ENCODE data around the gene C1orf116. TPM values are rescaled to one million over a fixed set of nuclear protein-coding genes. Genes with fewer than 3 reads are reported as not detected.

The C1orf116 gene
- total RNA-seq, 1 donor from 2014 or later: 0.10 TPM

DNA sequence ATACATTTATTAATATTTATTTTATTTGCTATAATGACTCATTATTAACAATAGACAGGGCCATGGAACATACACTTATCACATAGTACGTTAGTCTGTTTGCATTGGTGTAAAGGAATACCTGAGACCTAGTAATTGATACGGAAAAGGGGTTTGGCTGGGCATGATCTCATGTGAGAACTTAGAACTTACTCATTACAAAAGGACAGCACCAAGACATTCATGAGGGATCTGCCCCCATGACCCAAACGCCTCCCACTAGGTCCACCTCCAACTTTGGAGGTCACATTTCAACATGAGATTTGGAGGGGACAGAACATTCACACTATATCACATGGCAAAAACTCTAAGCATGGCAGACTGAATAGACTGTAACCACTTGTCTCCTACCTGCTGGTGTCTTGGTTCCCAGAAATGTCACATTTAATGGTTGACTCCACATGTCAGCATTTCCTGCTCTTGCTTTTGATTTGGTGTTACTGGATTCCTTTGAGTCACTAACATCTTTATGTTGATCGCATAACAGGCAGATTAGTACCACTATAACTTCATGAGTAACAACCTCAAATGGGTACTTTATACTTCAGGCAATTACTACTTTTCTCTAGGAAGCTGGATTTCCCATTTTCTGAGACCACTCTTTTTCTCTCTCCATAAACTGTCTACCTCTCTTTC lies 3.5 kb upstream of the C1orf116 start:
- no peak for DNase-seq (ENCODE audit: low spot score)

DNA sequence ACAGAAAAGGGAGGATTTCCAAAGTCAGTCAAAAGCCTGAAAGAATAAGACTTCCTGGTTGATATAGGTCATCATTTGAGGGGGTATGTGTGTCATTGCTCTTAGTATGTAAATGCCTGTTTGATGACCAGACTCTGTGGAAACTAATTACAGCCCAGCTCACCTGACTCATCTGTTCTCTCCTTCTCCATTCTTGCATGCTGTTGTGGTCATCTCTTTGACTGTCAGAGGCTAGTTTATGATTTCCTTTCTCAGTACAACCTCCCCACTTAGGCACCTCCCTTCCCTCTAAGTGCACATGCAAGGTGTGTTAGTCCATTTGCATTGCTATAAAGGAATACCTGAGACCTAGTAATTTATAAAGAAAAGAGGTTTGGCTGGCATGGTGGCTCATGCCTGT lies 2.4 kb upstream of the C1orf116 start:
- no peak for DNase-seq (ENCODE audit: low spot score)

DNA sequence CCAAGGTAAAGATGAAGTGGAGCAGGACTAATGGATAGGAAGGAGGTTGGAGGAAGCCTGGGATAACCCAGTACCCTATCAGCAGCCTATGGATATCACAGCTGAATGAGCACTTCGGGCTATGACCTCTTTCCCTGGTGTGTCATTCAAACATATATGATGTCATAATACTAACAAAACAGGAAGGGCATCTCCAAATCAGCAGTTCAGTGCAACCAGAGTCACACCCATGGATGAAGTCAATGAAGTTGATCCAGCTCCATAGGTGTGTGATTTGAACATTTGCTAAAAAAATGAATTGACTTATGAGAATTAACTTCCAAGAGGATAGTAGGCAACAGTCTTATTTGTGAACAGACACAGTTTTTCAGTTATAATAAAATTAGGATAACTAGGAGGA lies 1.7 kb upstream of the C1orf116 start:
- no peak for DNase-seq (ENCODE audit: low spot score)

DNA sequence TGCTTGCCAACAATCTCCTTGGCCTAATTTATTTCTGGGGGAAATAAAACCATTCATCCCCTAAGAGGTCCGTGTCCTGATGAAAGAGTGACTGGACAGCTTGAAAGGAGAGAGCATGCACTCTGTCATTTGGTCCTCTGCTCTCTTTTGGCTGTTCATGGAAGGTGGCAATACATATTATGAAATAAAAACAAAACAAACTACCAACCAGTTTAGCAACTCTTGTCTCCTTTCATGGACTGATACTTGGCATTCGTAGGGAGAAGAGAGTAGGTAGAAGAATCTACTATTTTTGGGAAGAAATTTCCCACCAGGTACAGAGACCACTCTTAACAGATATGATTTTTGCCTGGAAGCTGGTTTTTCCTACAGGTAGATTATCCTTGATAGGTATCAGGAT lies 746 bp upstream of the C1orf116 start:
- no peak for DNase-seq (ENCODE audit: low spot score)

DNA sequence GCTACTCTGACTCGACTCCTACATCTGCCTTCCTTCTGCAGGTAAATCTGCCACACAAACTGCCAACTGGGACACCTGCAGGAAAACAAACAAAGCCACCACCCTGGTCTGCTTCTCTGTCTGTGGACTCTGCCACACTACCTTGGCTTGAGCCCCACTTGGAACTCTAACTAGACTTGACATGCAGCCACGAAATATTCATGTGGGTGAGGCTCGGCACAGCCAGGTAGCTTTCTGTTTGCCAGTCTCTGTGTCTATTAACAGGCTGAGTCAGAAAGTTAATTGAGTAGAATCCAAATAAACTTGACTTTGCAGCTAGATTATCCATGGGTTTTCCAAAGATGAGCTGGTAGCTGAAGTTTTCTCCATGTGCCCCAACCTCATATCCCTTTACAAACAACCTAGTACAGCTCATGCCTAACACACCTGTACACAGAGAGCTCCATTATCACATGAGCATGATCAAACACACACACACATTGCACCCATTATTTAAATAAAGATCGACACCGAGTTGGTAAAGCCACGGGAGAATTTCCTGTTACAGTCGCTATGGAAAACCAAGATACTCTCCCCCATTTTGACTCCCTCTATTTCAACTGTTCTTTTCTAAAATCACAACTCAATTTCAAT lies 808 bp downstream of the C1orf116 start:
- DNase-seq (ENCODE audit: low spot score): no peak

DNA sequence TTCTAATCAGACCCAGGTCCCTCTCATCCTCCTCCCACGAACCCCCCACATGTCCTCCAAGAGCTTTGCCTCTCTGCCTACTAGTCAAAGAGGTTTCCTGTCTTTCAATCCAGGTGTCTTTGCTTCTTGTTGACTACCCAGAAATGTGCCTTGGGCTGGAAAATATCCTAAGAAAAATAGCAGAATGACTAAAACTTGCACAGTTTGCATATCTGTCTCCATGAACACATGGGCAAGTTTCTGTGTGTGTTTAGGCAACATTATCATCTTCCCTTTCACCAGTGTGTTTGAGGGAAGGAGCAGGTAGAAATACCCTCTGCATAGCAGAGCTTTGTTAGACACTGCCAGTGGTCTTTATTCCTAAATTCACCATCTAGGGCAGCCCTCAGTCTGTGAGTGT lies 1.5 kb downstream of the C1orf116 start:
- DNase-seq (ENCODE audit: low spot score): no peak

DNA sequence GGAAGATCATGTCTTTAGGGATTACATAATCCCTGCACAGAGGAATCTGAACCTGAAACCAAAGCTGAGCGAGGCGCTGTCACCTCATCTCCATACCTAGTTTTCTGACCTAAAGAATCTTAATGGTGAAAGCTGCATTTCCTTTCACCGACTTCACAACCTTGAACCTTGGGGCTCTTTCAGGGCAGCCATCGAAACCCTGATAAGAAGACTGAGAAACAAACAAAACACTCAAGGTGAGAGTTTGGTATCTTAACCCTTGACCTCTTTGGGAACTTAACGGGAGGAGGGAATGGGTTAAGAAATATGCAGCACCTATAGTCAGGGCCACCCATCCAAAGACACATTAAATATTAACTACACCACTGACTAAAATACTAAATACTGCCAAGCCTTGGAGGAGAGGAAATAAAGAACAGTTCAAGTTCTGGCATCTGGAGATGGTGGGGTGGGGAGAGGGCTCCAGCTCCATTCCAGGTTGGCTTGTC lies 2.0 kb downstream of the C1orf116 start:
- no peak for DNase-seq (ENCODE audit: low spot score)

DNA sequence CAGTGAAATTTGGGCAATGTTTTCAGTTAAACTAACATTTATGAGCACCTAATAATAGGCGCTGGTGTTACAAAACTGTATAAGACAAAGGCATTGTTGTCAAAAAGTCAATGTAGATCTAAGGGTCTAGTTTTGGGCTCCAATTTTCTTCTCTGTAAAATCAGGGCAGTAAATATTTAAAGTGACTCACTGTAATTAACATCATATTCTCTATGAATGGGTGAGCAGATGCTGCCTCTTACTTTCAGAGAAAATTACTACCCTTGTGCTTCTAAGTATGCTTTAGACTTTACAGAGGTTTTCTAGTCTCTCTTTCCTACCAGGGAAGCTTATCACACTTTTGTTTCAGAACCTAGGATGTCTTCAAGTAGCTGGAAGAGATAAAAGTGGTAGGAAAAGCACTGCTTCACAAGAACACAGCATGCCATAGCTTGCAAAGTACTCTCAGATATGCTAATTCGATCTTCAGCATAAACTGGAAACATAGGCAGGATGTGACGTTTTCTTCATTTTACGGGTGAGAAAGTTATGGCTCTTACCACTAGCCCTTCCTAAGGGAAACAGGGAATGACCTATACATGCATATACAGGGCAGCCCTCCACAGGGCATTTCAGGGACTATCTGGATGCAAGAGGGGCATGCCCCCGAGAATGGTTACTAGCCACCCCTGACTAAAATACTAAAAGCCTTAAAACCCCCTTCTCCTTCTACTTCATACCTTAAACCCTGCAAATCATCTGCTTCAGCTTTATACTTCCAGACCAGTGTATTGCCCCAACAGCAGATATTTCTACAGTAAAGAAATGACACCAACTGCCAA lies 2.6 kb downstream of the C1orf116 start:
- no peak for DNase-seq (ENCODE audit: low spot score)

DNA sequence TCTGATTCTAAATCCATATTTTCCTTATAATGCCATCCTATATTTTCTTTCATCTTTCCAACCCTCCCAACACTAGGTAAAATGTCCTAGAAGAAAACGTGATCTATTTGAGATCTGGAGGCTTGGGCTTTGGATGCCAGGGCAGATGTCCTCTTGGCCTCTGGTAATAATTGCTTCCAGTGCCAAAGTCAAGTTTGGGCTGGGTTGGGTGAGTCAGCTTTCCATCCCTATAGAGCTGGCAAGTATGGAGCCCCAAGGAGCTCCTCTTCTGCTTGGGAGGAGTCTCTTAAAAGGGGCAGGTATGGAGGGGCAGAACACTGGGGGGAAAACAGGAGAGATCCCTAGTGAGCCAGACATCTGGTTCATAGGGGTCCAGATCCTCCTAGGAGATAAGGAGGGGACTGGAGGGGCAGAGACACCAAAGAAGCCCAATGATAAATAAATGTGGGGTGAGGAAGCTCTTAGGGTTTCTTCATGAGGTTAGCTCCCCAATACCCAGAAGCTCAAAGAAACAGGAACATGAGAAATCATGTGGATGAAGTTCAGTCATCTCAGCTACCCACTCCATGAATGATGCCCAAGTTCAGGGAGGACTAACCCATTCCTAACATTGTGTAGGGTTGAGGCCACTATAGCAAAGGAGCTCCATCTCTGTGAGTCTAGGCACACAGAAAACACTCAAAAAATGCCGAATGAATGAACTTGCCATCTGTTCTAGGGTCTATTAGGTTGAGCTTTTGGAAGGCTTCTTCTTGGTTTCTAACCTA lies 3.5 kb downstream of the C1orf116 start:
- DNase-seq (ENCODE audit: low spot score): no peak

DNA sequence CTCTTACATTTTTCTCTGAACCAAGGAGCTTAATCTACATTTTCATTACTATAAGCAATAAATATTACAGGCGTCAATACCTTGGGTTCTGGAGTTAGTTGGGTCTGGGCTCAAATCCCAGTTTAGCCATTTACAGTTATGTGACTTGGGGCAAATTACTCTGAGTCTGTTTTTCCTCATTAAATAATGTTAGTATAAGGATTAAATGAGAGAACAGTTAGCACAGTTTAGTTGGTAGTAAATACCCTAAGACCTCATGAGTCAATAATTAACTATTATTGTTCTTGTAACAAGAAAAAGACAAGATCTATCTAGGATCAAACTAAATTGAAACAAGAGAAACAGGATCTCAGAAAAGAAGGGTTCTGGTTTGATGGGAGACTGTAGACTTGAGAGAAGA lies 4.6 kb downstream of the C1orf116 start:
- DNase-seq (ENCODE audit: low spot score): no peak

DNA sequence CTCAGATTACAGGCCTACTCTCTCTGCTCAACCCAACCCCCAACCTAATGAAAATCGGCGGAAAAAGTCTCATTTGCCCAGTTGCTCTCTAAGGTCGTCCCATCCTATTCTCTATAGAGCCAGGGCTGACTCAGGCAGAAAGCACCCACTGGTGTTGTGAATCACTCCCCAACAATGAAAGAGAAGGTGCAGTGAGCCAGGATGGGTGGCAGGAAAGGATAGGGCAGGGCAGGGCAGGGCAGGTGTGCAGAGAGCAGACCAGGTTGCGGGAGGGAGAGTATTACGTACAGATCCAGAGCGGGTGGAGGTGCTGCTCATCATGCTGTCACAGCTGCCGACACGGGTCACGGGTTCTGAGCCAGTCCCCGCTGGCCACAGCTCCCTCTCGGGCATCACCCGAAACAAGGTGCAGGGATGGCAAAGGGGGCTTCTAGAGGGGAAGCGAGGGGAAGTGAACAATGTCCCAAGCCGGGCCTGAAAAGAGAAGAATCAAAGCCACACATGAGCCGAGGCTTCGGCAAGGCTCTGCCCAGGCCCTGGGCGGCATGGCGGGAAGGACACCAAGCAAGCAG lies 5.3 kb downstream of the C1orf116 start:
- no peak for DNase-seq (ENCODE audit: low spot score)

DNA sequence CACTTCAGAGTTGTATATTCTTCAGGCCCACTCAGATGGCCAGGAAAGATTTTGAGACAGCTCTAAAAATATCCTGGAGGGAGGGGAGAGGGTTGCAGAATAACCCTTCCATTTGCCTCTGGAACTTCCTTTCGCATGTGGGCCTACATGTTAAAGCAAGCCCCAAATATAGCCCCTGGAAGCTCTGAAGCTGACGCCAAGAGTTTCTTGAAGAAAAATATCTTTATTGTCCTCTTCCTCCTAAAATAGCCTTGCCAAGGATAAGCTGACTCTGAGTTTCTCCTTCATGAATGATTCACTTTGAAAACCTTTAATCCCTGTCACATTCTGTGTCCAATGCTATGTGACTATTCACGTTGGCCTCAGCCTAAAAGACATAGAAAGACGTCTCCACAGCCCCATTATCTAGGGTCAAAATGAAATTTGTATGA lies 6.4 kb downstream of the C1orf116 start:
- DNase-seq (ENCODE audit: low spot score): no peak

DNA sequence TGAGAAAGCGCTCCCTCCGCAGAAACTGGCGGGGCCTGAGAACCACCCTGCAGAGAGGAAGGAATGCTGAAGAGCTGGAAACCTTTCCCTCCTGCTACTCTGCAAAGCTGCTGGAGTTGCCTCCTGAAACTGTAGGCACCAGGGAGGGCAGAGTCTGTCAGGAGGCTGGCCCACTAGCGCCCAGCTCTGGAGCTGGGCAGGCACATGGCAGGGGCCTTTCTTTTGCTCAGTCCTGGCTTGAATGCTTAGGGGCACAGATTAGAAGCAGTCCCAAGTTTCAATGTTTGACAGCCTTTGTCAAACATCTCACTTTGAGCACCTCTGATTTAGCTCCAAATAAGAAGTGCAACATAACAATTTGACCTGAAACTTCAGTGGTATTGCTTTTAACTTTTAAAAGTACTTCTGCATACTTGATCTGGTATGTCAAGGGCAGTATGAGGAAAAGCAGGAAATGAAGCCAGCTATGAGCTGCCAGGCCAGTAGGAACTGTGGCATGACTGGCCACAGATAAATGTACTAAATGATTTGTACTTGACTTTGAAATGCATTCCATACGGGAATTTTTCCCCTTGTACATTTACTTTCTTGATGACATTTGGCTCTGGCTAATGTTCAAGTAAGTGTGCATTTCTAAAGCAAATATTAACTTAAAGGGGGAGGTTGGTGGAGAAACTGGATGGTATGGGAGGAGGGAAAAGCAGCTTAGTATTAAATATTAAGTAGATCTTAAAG lies 7.2 kb downstream of the C1orf116 start:
- no peak for DNase-seq (ENCODE audit: low spot score)

DNA sequence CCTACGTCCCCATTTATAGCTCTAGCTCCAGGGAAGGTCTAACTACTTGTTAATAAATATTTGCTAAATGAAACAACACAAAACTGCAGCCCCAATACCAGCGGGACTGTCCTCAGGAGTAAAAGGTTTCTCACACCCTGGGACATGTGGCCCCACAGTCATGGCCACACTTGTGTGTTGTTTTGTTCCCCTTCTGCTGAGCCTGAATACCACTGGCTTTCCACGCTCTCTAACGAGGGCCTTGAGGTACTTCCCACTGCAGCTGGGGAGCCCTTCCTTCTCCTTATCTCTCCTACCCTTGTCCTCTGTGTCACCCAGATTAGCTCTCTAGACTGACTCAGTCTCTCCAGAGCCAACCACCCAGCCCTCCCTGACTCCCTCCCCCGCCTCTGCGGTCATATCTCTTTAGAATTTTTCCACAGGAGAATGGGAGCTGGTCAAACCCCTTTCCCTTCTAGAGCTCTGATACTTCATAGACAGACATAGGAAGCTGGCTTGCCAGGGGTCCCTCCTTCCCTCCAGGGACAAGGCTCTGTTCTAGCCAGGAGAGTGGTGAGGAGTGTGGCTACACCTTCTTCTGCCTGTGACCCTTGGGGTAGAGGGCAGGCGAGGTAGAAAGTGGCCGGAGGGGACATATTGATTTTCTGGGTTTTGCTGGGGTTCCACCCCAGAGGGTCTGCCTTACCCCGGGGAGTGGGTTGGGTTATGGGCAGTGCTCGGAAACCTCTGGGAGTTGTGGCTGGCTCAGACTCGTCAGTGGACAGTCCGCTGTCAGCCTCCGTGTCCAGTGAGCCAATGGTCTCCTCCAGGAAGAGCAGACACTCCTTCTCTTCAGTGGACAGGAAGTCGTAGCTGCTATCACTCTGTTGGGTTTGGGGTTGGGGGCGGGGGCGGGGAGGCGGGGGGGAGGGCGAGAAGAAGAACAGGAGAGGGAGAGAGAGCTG lies 8.1 kb downstream of the C1orf116 start:
- no peak for DNase-seq (ENCODE audit: low spot score)

DNA sequence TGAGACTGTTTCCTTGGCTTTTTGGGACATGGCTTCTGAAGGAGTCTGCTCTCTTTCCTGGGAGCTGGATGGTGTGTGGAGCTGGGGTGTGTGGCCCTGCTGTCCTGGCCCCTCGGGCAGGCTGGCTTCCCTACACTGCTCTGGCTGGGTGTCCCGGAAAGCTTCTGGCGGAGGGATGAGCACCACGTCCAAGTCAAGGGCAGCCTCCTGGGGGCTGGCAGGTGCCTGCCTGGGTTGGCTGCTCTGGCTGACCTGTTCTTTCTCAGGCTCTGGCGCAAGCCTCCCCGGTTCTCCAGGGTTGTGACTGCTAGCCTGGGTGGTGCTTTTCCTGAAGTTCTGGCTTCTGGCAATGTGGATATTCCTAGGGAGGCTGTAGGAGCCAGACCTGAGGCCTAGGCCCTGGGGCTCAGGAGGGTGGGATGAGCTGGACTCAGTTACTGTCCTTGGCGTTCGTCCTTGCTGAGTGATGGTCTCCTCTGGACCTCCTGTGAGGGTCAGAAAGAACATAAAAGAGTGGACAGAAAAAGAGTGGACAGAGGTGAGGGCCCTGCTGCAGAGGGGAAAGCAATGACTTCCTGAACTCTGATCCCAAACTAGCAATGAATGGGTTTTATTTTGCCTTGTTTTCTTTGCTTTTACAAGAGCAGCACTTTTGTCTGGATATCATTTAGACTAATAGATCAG lies 9.4 kb downstream of the C1orf116 start:
- no peak for DNase-seq (ENCODE audit: low spot score)

DNA sequence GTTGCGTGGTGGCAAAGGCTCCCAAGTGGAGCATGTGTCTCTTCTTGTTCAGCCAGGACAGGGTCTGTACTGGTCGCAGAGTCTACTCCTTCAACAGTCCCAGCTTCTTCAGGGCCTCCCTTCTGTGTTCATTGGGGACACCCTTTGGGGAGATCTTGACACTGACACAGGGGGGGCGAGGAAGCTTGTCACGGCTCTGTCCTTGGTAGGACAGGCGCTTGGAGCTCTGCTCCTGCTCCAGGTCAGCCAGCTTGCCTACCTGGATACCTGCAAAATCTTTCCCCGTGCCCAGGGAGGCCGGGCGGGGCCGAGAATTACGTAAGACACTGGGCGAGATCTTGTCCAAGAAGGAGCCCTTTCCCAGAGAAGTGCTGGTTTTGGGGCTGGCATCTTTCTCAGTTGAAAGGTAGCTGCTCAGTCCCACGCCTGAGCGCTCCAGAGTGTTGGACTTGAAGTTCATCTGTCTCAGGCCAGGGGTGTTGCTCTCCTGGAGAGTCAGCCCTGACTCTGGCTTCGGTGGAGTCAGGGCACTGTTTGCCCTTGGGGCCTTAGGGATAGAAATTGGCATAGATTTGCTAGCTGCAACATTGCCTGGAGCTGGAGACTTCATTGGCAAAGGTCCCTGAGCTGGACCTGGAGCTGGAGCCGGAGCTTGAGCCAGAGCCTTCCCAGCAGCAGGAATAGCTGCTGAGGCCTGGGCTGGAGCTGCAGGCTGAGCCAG lies 10.5 kb downstream of the C1orf116 start:
- no peak for DNase-seq (ENCODE audit: low spot score)

DNA sequence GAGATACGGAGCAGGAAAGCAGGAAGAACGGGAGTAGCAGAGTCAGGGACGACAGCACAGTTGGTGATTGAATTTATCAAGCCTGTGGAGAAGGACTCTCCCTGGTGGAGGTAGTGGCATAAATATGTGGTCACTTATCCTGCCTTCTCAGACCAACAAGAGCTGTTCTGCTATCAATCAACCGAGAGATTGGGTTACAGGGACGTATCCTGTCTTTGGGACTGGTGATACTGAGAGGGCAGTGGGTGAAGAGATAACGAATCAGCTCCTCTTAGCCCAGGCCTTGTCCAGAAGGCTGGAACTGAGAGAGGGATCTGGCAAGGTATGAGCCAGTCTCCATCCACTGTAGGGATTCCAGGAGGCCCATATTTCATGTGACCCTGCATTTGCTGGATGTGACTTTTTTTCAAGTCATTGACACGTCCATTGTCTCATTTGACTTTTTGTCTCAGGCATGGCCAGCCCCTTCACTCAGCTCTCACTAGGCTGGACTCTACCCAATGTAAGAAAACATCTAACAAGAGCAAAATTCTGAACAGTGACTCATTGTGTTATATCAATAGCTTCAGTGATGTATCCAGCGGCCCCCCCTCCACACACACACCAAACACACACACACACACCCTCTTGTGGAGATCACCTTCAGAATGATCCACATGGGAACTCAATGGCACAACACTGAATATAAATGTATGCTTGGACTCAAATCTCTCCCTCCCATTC lies 11.3 kb downstream of the C1orf116 start:
- no peak for DNase-seq (ENCODE audit: low spot score)
